ENCODE measurements around the gene ZC3H4.

DNA sequence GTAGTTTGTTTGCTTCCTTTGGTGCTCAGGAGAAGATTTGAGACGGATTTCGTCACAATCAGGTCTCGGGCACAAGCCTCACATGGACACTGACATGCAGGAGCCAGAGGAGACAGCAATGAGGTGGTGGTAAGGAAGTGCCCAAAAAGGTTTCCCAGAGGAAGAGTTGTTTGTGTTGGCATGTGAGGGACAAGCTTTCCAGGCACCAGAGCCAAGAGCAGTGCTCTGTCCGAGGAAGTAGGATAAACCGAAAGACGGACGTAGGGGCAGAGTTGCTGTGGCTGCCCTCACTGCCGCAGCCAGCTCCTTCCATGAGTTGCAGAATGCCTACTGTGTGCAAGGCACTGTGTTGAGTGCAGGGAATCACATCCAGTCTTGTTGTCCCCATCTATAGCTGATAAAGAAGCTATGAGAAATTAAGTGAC is 44.8 kb upstream of the ZC3H4 start:
- TF ChIP-seq POLR2A (IDR thresholded peaks at IDR 0.05), result no peak
- TF ChIP-seq, protein P1, sequence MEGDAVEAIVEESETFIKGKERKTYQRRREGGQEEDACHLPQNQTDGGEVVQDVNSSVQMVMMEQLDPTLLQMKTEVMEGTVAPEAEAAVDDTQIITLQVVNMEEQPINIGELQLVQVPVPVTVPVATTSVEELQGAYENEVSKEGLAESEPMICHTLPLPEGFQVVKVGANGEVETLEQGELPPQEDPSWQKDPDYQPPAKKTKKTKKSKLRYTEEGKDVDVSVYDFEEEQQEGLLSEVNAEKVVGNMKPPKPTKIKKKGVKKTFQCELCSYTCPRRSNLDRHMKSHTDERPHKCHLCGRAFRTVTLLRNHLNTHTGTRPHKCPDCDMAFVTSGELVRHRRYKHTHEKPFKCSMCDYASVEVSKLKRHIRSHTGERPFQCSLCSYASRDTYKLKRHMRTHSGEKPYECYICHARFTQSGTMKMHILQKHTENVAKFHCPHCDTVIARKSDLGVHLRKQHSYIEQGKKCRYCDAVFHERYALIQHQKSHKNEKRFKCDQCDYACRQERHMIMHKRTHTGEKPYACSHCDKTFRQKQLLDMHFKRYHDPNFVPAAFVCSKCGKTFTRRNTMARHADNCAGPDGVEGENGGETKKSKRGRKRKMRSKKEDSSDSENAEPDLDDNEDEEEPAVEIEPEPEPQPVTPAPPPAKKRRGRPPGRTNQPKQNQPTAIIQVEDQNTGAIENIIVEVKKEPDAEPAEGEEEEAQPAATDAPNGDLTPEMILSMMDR (IDR thresholded peaks at IDR 0.05), result no peak

All from adrenal gland (tissue), 5 donors.